Measurements from ENCODE around the gene APOB. TPM values are rescaled to one million over a fixed set of nuclear protein-coding genes. Genes with fewer than 3 reads are reported as not detected.

APOB gene
- polyA plus RNA-seq, 1 of the 3 experiments (the other 2 are of a cell fraction), result not detected

GRCh38 chr2:21026479-21027282, 17.2 kb downstream of the APOB start:
- no peaks in the 10 kb centered on the region for H3K79me2 ChIP-seq (ENCODE audit: insufficient read depth)
- CTCF ChIA-PET, result interaction anchor here (0.6 to 8.5 kb wide), 7 partner anchors 10 to 365 kb away, joined by 3 to 51 read pairs (median 5); partner anchors contain the start of gene APOB
- no peaks in the 10 kb centered on the region for H3K4me1 ChIP-seq (ENCODE audit: control insufficient read depth in 1 of 2, insufficient read depth in 2 of 2, low read depth in 1 of 2, low read length in 1 of 2)
- no peaks in the 10 kb centered on the region for H3F3A ChIP-seq (replicated peaks; ENCODE audit: insufficient read depth)
- H3K9ac ChIP-seq, result no peak overlapping the region
- TF ChIP-seq POLR2AphosphoS5 (IDR thresholded peaks at IDR 0.05; ENCODE audit: low read depth, low read length), result no peak
- TF ChIP-seq, protein P1, sequence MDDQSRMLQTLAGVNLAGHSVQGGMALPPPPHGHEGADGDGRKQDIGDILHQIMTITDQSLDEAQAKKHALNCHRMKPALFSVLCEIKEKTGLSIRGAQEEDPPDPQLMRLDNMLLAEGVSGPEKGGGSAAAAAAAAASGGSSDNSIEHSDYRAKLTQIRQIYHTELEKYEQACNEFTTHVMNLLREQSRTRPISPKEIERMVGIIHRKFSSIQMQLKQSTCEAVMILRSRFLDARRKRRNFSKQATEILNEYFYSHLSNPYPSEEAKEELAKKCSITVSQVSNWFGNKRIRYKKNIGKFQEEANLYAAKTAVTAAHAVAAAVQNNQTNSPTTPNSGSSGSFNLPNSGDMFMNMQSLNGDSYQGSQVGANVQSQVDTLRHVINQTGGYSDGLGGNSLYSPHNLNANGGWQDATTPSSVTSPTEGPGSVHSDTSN (IDR thresholded peaks at IDR 0.05), result no peak
- no peaks in the 10 kb centered on the region for H4K20me1 ChIP-seq (ENCODE audit: insufficient read depth)
- no peak for DNase-seq
- H2AFZ ChIP-seq (ENCODE audit: low read depth), result no peak overlapping the region
- H3K9me3 ChIP-seq, result no peaks in the 10 kb centered on the region
- no peak overlapping the region for H3K4me2 ChIP-seq
- H3K36me3 ChIP-seq (replicated peaks in 1 of 2; ENCODE audit: control insufficient read depth in 1 of 2, insufficient read depth in 2 of 2, low read length in 1 of 2), result no peaks in the 10 kb centered on the region
- H3K27ac ChIP-seq (ENCODE audit: low read depth in 2 of 2, low read length in 1 of 2), result no peak overlapping the region
- no peak overlapping the region for H3K4me3 ChIP-seq (ENCODE audit: low read depth in 2 of 2, low read length in 1 of 2)
- no peaks in the 10 kb centered on the region for H3K9me2 ChIP-seq
- no peaks in the 10 kb centered on the region for H3K27me3 ChIP-seq (ENCODE audit: insufficient read depth)
- POLR2A ChIA-PET, result no interaction called here

DNA sequence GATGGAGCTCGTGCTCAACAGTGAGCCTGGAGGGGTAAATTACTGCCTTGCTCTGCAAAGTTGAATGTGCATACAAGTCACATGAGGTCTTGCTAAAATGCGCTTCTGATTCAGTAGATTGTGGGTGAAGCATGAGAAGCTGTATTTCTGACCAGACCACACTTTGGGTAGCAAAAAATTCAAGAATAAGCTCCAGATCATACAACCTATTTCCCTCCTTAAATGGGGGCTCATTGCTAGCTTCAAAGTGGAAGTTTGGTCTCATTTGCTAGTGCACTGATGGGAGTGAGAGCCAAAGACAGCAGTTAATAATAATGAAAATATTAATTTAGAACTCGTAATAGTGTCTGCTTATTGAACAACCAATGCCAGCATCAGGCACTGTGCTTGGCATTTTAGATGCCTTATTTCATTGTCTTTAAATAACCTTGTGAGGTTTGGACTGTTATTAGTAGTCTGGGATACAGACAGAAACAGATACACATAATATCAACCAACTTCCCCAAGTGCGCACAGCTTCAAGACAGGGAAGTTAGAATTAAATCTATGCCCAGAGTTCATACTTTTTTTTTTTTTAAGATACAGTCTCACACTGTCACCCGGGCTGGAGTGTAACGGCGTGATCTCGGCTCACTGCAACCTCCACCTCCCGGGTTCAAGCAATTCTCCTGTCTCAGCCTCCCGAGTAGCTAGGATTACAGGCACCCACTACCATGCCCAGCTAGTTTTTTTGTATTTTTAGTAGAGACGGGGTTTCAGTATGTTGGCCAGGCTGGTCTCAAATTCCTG, 18.0 kb downstream of the APOB start:
- H3K4me1 ChIP-seq (ENCODE audit: control insufficient read depth in 1 of 2, insufficient read depth in 2 of 2, low read depth in 1 of 2, low read length in 1 of 2), result no peaks in the 10 kb centered on the region
- no peak for DNase-seq
- TF ChIP-seq POLR2AphosphoS5 (IDR thresholded peaks at IDR 0.05; ENCODE audit: low read depth, low read length) (no peak), TEAD4 (IDR thresholded peaks at IDR 0.05; ENCODE audit: borderline replicate concordance, insufficient read depth) (no peak), RCOR1 (IDR thresholded peaks at IDR 0.05; ENCODE audit: low read length) (no peak), FOSL2 (IDR thresholded peaks at IDR 0.05; ENCODE audit: borderline replicate concordance, low read depth) (no peak), YY1 (IDR thresholded peaks at IDR 0.05; ENCODE audit: low read depth) (no peak), EZH2phosphoT487 (IDR thresholded peaks at IDR 0.05; ENCODE audit: borderline replicate concordance, low read depth) (no peak), JUND (IDR thresholded peaks at IDR 0.05) (no peak), EP300 (IDR thresholded peaks at IDR 0.05; ENCODE audit: borderline replicate concordance in 1 of 2, low read depth in 1 of 2, low read length in 1 of 2) (no peak), GATA2 (CRISPR knock-in tag; IDR thresholded peaks at IDR 0.05) (no peak), MAX (IDR thresholded peaks at IDR 0.05; ENCODE audit: low read depth) (no peak), FOXJ3 (CRISPR knock-in tag; IDR thresholded peaks at IDR 0.05) (no peak), RXRA (IDR thresholded peaks at IDR 0.05; ENCODE audit: borderline replicate concordance, low read depth) (no peak), RFX5 (IDR thresholded peaks at IDR 0.05; ENCODE audit: low read length) (no peak), NRF1 (IDR thresholded peaks at IDR 0.05; ENCODE audit: low read depth, low read length) (no peak)
- TF ChIP-seq, protein P2, sequence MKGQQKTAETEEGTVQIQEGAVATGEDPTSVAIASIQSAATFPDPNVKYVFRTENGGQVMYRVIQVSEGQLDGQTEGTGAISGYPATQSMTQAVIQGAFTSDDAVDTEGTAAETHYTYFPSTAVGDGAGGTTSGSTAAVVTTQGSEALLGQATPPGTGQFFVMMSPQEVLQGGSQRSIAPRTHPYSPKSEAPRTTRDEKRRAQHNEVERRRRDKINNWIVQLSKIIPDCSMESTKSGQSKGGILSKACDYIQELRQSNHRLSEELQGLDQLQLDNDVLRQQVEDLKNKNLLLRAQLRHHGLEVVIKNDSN (IDR thresholded peaks at IDR 0.05; ENCODE audit: borderline replicate concordance, low read depth), result no peak
- TF ChIP-seq, protein P1 (IDR thresholded peaks at IDR 0.05), result no peak
- TF ChIP-seq, protein P3, sequence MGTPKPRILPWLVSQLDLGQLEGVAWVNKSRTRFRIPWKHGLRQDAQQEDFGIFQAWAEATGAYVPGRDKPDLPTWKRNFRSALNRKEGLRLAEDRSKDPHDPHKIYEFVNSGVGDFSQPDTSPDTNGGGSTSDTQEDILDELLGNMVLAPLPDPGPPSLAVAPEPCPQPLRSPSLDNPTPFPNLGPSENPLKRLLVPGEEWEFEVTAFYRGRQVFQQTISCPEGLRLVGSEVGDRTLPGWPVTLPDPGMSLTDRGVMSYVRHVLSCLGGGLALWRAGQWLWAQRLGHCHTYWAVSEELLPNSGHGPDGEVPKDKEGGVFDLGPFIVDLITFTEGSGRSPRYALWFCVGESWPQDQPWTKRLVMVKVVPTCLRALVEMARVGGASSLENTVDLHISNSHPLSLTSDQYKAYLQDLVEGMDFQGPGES (IDR thresholded peaks at IDR 0.05; ENCODE audit: low read depth, low read length), result no peak
- TF ChIP-seq, protein P4, sequence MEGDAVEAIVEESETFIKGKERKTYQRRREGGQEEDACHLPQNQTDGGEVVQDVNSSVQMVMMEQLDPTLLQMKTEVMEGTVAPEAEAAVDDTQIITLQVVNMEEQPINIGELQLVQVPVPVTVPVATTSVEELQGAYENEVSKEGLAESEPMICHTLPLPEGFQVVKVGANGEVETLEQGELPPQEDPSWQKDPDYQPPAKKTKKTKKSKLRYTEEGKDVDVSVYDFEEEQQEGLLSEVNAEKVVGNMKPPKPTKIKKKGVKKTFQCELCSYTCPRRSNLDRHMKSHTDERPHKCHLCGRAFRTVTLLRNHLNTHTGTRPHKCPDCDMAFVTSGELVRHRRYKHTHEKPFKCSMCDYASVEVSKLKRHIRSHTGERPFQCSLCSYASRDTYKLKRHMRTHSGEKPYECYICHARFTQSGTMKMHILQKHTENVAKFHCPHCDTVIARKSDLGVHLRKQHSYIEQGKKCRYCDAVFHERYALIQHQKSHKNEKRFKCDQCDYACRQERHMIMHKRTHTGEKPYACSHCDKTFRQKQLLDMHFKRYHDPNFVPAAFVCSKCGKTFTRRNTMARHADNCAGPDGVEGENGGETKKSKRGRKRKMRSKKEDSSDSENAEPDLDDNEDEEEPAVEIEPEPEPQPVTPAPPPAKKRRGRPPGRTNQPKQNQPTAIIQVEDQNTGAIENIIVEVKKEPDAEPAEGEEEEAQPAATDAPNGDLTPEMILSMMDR (IDR thresholded peaks at IDR 0.05), result no peak
- H3K79me2 ChIP-seq (ENCODE audit: insufficient read depth), result no peaks in the 10 kb centered on the region
- no peaks in the 10 kb centered on the region for H3K9me3 ChIP-seq
- H3K27ac ChIP-seq (ENCODE audit: low read depth in 2 of 2, low read length in 1 of 2), result no peak overlapping the region
- ChIA-PET POLR2A (interaction anchor here (0.6 kb wide), 1 partner anchor 34 kb away, joined by 4 read pairs; no protein-coding TSS in a partner anchor), CTCF (interaction anchor here (0.9 to 8.5 kb wide), 7 partner anchors 9 to 365 kb away, joined by 3 to 51 read pairs (median 5); partner anchors contain the start of gene APOB)
- WGBS (ENCODE audit: low lambda C conversion rate), result 32% methylated on average over 11 of the region's 11 CpGs
- no peak overlapping the region for H2AFZ ChIP-seq (ENCODE audit: low read depth)
- H4K20me1 ChIP-seq (ENCODE audit: insufficient read depth), result no peaks in the 10 kb centered on the region
- no peaks in the 10 kb centered on the region for H3F3A ChIP-seq (replicated peaks; ENCODE audit: insufficient read depth)
- no peak overlapping the region for H3K4me2 ChIP-seq
- H3K9ac ChIP-seq, result no peak overlapping the region
- H3K4me3 ChIP-seq (ENCODE audit: low read depth in 2 of 2, low read length in 1 of 2), result no peak overlapping the region
- no peaks in the 10 kb centered on the region; the same call in 1 of the 2 replicates for H3K27me3 ChIP-seq (ENCODE audit: insufficient read depth)
- no peaks in the 10 kb centered on the region for H3K9me2 ChIP-seq
- H3K36me3 ChIP-seq (replicated peaks in 1 of 2; ENCODE audit: control insufficient read depth in 1 of 2, insufficient read depth in 2 of 2, low read length in 1 of 2), result no peaks in the 10 kb centered on the region
